Hepatic stellate cell (primary cell): ENCODE measurements around the gene GTF2H2C.
"Not testable (repeated sequence)": the region's sequence is repeated elsewhere in the genome, so short reads cannot be mapped to it uniquely, and the experiment has no call there.

Source experiments
- DNase-seq: peaks from one replicate; pipeline ENCODE4 v3.0.0; 2011; ENCODE audit warnings: low spot score

The GTF2H2C gene

DNA sequence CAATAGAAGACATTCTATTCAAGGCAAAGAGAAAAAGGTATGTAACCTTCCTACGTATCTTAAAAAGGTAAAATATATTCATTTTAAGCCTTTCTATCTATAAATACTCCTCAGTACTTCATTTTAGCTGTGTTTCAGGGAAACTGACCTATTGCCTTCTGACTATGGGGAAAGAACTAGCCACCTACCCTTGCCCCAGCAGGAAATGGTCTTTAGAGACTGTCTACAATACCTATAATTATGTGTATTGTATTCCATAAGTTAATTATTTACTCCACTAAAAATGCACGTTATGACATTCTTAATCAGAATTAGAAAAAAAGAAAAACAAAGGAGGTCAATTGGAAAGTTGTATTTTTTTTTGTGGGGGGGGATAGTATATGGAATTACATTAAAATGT, 6.2 kb downstream of the GTF2H2C start:
- DNase-seq, result not testable (repeated sequence)

DNA sequence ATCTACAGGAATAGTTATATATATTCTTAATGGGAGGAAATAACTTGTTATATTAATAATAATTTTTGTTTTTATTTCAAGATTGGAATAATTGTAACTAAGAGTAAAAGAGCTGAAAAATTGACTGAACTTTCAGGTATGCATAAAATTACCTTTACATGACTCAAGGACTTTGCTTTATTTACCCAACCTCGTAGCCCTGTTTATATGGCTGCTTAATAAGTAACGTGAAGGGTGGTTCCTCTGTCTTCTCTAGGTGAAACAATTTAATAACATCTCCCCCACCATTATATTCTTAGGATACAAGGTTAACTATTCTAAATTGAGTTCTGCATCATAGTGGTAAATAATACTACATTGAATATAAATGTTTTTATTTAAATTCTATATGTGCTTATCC, 8.1 kb downstream of the GTF2H2C start:
- DNase-seq, result not testable (repeated sequence)

DNA sequence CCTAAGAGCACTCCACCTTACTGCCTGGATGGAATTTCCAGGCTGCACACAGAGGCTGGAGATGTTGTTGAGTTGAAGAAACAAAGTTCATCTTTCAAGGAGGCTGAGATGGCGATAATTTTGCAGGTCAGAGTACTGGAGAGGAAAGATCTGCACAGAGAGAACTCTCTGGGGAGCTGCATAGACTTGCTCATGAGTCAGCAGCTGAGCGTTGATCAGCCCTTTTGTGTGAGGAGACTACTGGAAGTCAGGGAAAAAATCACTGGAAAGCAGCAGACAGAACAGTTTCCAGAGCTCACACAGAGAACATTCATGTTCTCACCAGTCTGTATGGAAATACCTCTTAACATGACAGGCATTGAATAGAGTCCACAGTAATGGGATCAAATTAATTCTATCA, 23.4 kb downstream of the GTF2H2C start:
- not testable (repeated sequence) for DNase-seq

DNA sequence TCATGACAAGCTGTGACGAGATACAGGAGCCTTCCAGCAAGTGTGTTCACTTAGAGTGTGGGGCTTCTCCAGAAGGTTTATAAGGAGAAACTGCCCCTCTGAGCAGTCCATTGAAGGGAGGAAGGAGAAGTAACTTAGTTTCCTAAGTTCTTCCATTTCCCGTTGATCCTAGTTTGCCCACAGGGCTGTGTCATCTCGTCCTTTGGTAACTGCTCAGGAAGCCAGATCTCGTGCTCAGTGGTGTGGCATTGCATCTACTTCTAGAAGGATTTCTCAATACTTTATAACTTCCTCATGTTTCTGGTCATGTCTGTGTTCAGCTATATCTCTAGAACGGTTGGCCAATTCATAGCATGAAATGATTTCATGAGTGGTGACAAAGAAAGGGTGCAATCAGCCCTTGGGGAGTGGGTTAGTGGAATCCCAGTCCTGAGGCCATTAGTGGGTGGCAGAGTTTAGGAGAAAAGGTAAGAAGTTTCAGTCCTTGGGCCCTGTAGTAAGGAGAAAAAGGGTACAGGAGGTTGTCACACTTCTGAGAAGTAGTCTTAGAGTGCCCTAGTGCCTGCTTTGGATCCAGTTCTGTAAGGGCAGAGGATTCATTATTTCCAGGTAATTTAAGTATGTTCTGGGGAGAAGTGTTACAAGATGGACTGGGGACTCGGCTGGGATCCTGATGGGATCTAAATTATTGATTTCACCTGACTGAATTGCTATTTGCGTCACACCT, 36.3 kb downstream of the GTF2H2C start:
- DNase-seq, result not testable (repeated sequence)

DNA sequence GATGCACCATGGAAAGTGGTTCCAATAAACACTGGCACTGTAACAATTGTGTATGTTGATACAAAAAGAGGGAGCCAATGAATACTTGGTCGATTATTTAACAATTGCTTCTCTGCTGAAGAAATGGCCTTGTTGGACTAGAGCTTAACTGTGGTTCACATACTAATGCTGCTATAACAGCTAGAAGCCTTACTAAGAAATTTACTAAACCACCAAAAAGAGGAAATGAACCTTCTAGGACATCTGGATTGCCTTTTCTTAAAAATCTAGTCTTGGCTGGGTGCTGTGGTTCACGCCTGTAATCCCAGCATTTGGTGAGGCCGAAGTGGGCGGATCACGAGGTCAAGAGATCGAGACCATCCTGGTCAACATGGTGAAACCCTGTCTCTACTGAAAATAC, 42.0 kb downstream of the GTF2H2C start:
- DNase-seq, result not testable (repeated sequence)

DNA sequence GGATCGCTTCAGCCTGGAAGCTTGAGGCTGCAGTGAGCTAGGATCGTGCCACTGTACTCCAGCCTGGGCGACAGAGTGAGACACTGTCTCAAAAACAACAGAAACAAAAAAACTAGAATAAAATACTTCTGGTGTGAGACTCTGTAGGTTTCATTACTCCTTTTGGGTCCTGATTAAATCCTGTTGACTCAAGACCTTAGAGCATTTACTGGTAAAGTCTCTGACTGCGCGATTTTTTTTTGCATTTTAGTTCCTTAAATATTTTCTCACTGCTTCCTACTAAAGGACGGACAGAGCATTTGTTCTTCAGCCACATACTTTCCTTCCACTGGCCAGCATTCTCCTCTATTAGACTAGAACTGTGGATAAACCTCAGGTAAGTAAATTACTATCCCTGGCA, 46.8 kb downstream of the GTF2H2C start:
- DNase-seq, result not testable (repeated sequence)

DNA sequence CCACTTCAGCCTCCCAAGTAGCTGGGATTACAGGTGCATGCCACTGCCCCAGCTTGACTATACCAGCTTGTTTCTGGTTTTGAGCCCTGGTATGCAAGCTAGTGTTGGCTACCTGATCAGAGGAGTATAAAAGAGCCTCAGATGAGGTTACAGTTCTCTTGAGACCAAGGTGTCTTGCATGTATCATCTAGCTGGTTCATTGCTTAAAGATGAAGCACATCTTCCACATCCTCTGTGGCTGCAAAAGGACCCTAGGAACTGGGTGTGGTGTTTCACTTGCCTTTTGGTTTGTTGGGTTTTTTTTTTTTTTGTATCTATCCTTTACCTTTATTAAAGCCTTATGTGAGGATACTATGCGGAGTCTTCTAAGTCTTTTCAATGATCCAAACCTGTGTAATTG, 47.8 kb downstream of the GTF2H2C start:
- DNase-seq, result not testable (repeated sequence)

DNA sequence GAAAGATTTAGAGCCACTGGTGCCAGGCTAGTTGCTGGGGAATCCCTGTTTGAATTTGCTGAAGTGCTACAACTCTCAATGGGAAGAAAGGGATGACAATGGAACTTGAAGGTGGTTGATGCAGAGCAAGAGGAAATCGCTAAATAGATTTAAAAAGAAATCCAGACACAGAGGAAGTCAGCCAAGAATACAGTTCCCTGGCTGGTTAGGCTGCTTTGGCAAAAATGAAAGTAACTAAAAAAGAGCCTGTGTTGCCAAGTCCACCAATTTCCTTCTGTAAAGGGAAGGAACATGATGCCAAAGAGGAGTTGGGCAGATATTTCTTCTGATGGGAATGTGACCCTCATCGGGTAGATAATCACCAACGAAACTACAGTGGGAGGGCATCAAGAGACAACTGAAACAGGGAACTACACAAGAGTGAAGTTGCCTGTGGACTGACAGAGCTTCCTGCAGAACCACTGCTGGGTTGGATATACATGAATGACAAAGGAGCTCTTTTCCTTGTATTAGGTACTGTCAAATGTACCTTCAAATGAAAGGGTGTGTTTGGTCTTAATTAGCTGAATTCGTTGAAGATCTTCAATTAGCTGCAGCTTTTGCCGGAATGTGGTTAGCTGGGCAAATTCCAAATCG, 49.0 kb downstream of the GTF2H2C start:
- DNase-seq, result not testable (repeated sequence)

DNA sequence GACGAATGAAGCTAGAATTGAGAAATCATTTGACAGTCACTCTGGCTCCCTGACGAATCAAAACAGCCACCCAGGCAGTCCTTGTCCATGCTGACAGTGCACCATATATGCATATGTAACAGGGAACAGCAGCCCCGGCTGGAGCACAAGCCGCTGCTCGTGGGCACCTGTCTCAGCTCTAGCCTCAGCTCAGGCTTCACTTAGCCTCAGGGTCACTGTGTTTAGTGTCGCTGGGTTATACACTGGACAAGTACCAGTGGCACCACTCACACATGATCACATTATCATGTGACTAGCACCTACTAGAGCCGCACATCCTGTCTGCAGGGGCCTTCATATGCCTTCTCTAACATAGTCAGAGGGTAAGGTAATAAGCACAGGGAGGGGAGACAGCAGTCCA, 54.9 kb downstream of the GTF2H2C start:
- DNase-seq, result not testable (repeated sequence)

DNA sequence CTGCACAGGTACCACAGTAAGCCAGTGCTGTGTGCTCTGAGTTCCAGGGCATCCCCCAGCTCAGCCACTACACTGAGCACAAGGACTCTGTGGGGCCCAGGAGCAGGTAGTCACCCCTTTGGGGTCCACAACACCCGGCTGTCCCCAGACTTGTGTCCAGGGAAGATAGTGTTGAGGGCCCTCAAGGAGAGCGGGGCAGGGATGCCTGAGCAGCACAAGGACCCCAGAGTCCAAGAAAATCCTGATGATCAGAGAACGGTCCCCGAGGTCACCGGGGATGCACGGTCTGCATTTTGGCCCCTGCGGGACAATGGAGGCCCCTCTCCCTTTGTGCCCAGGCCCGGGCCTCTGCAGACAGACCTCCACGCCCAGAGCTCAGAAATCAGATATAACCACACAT, 71.9 kb downstream of the GTF2H2C start:
- DNase-seq, result not testable (repeated sequence)
